Activated CD4-positive, alpha-beta T cell treated with anti-CD3 and anti-CD28 coated beads for 4 hours (primary cell): Measurements from ENCODE around the gene TRIM38.
A peak's percentile ranks its signal among the peaks of the same experiment; 100 is the strongest.

Source experiments
- DNase-seq, 2 donors: peaks; one replicate each; pipeline ENCODE4 v3.0.0-alpha.2; 2020

TRIM38 gene

DNA sequence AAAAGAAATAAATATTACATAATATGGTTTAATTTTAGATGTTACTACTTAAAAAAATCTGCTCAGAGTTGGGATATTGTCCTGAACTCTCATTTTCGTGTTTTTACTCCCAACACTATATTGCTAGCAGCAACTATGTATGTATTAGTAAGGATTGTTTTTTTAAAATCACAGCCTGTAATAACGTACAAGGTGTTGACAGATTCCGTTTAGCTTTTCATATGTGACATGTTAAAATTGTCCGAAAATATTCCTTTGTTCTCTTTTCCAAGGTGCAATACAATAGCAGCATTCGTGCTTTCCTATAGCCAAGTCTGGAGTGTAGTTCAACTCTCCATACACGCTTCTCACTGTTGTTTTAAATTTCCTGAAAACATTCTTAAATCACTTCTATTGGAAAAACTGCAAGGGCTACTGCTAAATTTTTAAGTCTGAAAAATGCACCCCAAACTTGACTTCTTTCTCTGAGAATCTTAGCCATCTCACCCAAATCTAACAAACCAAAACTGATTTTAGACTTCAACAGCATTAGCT, 65.7 kb downstream of the TRIM38 start:
- DNase-seq, result no peak

DNA sequence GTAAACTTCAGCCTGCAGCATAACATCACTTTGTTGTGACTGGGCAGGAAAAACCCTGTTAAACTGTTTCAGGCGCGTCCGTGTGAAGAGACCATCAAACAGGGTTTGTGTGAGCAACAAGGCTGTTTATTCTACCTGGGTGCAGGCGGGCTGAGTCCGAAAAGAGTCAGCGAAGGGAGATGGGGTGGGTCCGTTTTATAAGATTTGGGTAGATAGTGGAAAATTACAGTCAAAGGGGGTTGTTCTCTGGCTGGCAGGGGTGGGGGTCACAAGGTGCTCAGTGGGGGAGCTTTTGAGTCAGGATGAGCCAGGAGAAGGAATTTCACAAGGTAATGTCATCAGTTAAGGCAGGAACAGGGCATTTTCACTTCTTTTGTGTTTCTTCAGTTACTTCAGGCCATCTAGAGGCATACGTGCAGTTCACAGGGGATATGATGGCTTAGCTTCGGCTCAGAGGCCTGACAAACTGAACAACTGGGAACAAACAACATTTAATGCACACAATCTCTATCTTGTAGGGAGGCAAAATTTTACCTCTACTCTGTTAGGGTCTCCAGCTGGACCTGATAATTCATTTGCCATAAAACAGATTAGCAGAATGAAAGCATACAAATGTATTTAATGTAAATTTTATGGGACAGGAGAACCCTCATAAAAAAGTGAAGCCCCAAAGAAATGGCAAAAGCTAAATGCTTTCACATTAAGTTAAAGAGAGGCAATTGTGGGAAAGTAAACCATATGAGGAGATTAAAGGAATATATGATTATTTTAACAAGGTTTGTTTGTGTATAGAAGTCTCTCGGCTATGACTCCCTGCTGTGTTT, 66.4 kb downstream of the TRIM38 start:
- no peak for DNase-seq

DNA sequence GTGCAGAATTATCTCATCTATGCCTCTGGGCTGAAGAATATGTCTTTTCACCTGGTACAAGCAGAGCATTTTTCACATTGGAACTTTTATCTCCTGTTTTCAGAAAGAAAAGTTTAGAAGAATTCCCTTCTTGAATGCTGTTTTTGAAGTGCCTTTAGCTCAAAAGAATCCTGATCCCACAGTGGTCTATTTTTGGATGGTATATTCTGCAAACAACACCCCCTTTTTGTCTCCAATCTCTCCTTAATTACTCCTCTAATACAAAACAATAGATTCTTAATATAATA, 66.9 kb downstream of the TRIM38 start:
- no peak for DNase-seq

DNA sequence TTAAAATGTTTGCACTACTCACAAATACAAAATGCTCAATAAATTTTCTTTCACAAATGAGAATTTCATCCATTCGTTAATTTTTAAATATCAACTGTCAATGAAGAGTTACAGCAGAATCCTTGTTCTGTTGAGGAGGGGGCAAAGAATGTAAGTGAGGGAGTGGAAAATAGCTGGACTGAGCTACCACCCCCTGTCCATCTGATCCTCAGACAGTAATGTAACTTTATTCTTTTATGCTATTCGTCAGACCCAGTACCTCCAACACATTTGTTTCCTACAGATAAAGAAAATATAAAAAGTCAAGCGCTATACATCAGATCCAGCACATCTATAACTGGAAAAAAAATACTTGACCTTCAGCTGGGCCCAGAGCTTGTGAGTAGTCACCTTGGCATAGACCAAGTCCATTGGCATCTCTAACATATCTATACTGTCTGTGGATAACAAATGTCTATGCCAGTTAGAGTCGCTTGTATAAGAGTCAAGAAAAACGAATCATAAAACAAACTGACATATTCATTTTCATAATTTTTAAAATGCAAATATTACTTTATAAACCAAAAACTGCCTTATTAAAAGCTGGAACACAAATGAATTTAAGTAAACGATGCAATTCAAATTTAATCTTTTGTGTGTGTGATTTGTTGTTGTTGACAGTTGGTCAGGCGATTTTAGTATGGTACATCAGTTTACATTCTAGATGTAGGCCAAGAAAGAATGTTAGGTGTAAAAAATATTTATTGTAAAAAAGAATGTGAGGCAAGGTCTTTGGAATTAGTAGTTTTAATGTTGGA, 67.5 kb downstream of the TRIM38 start:
- no peak for DNase-seq

DNA sequence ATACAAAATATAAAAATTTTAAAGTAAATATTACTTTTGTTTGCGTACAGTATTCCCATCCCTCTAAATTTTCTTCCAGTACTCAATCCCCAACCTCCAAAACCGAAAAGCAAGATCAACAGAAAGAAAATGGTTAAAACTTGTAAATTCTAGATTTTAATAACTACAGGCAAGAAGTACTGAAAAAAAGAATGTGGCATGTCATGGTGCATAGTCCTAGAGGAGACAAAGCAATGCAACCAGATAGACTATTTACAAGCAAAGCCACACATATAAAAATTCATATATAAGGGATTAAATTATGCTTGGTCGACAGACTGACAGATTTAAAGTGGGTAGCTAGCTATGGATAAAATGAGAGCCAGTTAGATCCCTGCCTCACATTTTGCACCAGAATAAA, 68.1 kb downstream of the TRIM38 start:
- no peak for DNase-seq

DNA sequence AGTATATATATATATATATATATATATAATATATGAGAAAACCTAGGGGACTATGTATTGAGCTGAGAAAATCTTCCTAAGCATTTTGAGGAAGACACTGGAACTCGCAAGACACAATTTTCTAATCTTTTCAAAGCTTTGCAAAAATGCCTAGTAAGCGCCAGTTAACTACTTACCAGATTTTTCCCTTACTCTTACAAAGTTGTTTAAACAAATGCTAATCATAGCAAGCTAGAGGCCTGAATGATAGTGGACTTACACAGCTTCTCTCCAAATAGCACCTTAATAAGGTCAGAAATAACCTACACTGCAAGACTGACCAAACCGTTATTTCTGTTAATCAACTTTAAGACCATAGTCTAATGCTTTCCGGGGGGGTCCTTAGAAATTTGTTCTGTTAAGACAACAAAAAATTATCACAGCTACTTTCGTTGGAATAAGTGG, 68.6 kb downstream of the TRIM38 start:
- DNase-seq, result no peak

DNA sequence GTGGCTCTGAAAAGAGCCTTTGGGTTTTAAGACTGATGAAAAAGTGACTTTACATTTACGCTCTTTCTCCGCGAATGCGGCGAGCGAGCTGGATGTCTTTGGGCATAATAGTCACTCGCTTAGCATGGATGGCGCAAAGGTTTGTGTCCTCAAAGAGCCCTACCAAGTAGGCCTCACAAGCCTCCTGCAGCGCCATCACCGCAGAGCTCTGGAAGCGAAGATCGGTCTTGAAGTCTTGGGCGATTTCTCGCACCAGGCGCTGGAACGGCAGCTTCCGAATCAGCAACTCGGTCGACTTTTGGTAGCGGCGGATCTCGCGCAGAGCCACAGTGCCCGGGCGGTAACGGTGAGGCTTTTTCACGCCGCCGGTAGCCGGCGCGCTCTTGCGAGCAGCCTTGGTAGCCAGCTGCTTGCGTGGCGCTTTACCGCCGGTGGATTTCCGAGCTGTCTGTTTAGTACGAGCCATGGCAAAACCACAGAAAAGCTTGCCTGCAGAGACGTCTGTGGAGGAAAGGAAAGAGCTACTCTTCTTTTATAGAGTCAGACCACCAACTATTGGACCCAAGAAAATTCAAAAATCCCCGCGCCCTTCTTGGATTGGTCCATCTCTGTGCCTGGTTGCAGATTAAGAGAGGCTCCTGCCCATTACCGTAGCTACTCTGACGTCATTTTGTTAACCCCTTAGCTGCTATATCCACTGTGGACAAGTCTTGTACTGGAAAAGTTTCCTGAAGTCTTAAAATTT, 69.2 kb downstream of the TRIM38 start:
- peak; percentile 74 to 85 for DNase-seq

DNA sequence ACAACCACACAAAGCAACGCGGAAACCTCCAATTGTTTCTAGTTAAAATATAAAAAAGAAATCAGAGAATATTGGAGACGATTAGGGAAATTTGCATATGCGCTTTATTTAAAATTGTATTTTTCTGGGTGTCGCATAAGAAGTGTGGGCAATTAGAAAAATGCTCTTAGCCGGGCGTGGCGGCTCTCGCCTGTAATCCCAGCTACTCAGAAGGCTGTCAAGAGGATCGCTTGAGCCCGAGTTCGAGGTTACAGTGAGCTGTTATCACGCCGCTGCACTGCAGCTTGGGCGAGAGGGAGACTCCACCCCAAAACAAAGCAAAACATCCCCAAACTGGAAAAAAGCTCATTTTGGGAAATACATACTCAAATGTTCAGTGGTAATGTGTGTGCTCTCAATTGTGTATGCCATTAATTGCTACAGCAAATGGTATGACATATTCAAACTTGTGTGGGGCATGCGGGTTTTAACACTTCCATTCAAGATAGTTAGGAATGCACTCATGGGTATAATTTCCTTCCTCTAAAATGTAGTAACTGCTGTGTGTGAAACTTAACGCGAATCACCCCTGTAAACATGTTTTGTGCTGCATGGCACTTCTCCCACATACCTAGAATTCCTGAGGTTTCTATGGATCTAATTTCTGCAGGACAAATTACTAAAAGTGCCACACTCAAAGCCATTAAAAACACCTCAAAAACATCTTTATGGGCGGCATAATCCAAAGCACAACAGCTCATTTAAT, 69.9 kb downstream of the TRIM38 start:
- no peak for DNase-seq

DNA sequence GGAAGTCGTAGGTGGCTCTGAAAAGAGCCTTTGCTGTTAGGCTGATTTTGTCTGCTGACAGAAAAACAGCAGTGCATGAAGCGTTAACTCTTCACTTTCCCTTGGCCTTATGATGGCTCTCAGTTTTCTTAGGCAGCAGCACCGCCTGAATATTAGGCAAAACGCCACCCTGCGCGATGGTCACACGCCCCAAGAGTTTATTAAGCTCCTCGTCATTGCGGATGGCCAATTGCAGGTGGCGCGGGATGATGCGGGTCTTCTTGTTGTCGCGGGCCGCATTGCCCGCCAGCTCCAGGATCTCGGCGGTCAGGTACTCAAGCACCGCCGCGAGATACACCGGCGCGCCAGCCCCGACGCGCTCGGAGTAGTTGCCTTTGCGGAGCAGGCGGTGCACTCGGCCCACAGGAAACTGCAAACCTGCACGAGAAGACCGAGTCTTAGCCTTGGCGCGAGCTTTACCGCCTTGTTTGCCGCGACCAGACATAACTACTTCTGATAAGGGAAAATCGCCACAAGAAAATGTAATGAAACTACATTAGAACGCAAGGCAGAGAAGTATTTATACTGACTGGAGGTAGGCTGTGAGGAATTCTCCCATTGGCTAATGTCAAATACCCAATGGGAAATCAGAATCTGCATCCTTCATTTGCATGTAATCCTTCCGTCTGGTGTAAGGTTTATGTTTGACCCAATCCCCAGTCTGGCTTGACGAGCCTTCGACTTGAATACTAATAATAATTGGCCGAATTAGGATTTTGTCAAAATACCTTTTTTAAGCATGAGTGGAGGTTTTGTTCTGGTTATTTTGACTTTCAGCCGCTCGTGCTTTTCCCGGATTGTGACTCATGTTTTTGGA, 70.7 kb downstream of the TRIM38 start:
- DNase-seq, result peak; percentile 40 to 54

DNA sequence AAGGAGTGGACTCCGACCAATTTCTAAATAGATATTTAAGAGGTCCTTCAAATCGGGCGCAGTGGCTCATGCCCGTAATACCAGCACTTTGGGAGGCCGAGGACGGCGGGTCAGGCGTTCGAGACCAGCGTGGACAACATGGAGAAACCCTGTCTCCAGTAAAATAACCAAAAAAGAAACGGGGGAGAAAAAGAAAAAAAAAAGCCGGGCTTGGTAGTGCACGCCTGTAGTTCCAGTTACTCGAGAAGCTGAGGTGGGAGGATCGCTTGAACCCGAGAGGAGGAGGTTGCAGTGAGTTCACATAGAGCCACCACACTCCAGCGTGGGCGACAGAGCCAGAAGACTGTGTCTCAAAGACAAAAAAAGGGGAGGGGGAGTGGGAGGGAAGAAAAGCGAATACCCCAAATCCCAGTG, 71.3 kb downstream of the TRIM38 start:
- DNase-seq, result peak; percentile 37 to 39

DNA sequence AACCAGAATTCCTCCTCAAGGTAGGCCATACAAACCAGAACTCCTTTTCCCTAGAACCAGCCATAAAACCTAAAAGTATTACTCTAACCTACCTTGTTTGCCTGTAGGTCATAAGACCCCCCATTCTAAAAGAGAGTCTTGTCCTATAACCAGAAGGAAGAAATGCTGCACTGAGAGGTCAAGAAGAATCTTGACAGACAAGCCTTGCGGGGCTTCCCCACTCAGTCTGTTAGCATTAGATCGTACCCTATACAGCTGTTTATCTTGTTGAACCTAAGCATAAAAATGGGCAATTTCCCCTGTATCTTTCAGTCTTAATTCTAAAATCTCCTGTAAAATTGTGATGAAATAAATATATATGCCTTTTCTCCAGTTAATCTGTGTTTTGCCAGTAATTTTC, 72.3 kb downstream of the TRIM38 start:
- no peak for DNase-seq
